ENCODE data around the gene GCNT2.

DNA sequence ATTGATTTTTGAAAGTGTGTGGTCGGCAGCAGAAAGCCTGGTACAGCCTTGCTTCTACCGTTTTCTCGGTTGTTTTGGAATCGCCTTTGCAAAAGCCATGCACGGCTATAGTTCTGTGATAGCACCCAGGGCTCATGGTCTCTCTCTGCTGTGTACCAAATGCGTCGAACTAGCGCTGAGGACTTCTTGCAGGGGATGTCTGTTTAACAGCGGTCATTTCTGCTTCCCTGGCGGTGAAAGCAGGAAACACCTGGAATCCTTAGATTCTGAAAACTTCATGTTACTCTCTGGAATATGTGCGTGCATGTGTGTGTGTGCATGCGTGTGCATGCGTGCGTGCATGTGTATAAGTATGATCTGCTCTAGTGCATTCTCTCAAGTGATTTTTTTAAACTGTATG is 26.1 kb upstream of the GCNT2 start:
- TF ChIP-seq POLR2A (IDR thresholded peaks at IDR 0.05): no peak
- TF ChIP-seq, protein P1, sequence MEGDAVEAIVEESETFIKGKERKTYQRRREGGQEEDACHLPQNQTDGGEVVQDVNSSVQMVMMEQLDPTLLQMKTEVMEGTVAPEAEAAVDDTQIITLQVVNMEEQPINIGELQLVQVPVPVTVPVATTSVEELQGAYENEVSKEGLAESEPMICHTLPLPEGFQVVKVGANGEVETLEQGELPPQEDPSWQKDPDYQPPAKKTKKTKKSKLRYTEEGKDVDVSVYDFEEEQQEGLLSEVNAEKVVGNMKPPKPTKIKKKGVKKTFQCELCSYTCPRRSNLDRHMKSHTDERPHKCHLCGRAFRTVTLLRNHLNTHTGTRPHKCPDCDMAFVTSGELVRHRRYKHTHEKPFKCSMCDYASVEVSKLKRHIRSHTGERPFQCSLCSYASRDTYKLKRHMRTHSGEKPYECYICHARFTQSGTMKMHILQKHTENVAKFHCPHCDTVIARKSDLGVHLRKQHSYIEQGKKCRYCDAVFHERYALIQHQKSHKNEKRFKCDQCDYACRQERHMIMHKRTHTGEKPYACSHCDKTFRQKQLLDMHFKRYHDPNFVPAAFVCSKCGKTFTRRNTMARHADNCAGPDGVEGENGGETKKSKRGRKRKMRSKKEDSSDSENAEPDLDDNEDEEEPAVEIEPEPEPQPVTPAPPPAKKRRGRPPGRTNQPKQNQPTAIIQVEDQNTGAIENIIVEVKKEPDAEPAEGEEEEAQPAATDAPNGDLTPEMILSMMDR (IDR thresholded peaks at IDR 0.05 in 4 of 5, conservative IDR thresholded peaks at IDR 0.05 in 1 of 5): no peak

Measured in gastrocnemius medialis (tissue), 4 donors.